CD4-positive, alpha-beta memory T cell (primary cell): Measurements from ENCODE around the gene SCP2. TPM values are rescaled to one million over a fixed set of nuclear protein-coding genes. Genes with fewer than 3 reads are reported as not detected.
A peak's percentile ranks its signal among the peaks of the same experiment; 100 is the strongest.

ENCODE experiments used
- CTCF ChIA-PET: fragments of 350-600 bp; sonication (Branson Sonifier 250); formaldehyde crosslinking; loops from one replicate; lab custom pipeline; 2021; ENCODE audit warnings: inconsistent platforms; ENCODE audit not compliant: partially characterized antibody; lab: Charles Lee
- POLR2A ChIA-PET: fragments of 350-600 bp; sonication (Branson Sonifier 250); formaldehyde crosslinking; loops from one replicate; lab custom pipeline; 2021; ENCODE audit not compliant: partially characterized antibody; lab: Charles Lee
- DNase-seq, 5 donors: peaks; one replicate each; pipeline versions ENCODE4 v3.0.0 to v3.0.0-alpha.2; 2020 to 2022; ENCODE audit warnings: mixed read lengths in 1 of 5
- H3K27ac ChIP-seq: one replicate; pipeline ENCODE4 v1.7.0; 2013; ENCODE audit warnings: low read depth, low read length
- H3K27me3 ChIP-seq: 2 replicates; pipeline ENCODE4 v1.7.0; 2013; ENCODE audit warnings: mild to moderate bottlenecking, low read length, moderate library complexity; ENCODE audit not compliant: insufficient read depth
- H3K36me3 ChIP-seq: 2 replicates; pipeline ENCODE4 v1.7.0; 2013; ENCODE audit warnings: mild to moderate bottlenecking, low read length, moderate library complexity; ENCODE audit not compliant: insufficient read depth
- H3K4me1 ChIP-seq: 2 replicates; pipeline ENCODE4 v1.7.0; 2013; ENCODE audit warnings: mild to moderate bottlenecking, low read length, moderate library complexity; ENCODE audit not compliant: insufficient read depth
- H3K4me3 ChIP-seq, 2 donors: one replicate each; pipeline ENCODE4 v1.7.0; 2013; ENCODE audit warnings: low read length in 2 of 2, mild to moderate bottlenecking in 1 of 2
- H3K9me3 ChIP-seq, 2 donors: one replicate each; pipeline ENCODE4 v1.7.0; 2013; ENCODE audit warnings: low read length in 2 of 2, control low read depth in 1 of 2; ENCODE audit not compliant: control insufficient read depth in 1 of 2
- H3K27ac Mint-ChIP-seq, 7 donors: one replicate each; pipeline ENCODE4 v1.8.0; 2020 to 2021; ENCODE audit warnings: mixed read lengths in 7 of 7, mild to moderate bottlenecking in 6 of 7, inconsistent platforms in 3 of 7, moderate library complexity in 3 of 7
- H3K27me3 Mint-ChIP-seq, 2 donors: one replicate each; pipeline ENCODE4 v1.8.0; 2020 to 2021; ENCODE audit warnings: mixed read lengths in 2 of 2
- H3K36me3 Mint-ChIP-seq, 2 donors: one replicate each; pipeline ENCODE4 v1.8.0; 2020 to 2021; ENCODE audit warnings: mixed read lengths in 2 of 2, inconsistent platforms in 1 of 2, mild to moderate bottlenecking in 1 of 2
- H3K4me1 Mint-ChIP-seq, 4 donors: one replicate each; pipeline ENCODE4 v1.8.0; 2020 to 2021; ENCODE audit warnings: mixed read lengths in 4 of 4, mild to moderate bottlenecking in 1 of 4
- H3K4me3 Mint-ChIP-seq, 8 donors: one replicate each; pipeline ENCODE4 v1.8.0; 2020 to 2021; ENCODE audit warnings: mixed read lengths in 8 of 8, mild to moderate bottlenecking in 7 of 8, moderate library complexity in 6 of 8, inconsistent platforms in 3 of 8
- H3K9me3 Mint-ChIP-seq, 8 donors: one replicate each; pipeline ENCODE4 v1.8.0; 2020 to 2021; ENCODE audit warnings: mixed read lengths in 8 of 8, mild to moderate bottlenecking in 5 of 8, inconsistent platforms in 3 of 8, moderate library complexity in 1 of 8
- intact Hi-C: fragments of 100-400 bp; cut with micrococcal nuclease; formaldehyde crosslinking; loops from one replicate; pipeline ENCODE4 v1.15.1; 2023
- polyA plus RNA-seq, 2 donors: library from polyadenylated mRNA; unstranded; fragments of 300-500 nt; fragmentation: Illumina TruSeq; gene quantifications; one replicate each; pipeline ENCODE4 v1.2.3, GENCODE V29; 2021
- total RNA-seq, 2 experiments: library from RNA; stranded (reverse); gene quantifications; one replicate each; pipeline ENCODE4 v1.2.3, GENCODE V29; 2021

The SCP2 gene
- total and polyA plus RNA-seq, 4 experiments from 2014 or later = 49.7 to 260 (median 98.8) TPM

DNA sequence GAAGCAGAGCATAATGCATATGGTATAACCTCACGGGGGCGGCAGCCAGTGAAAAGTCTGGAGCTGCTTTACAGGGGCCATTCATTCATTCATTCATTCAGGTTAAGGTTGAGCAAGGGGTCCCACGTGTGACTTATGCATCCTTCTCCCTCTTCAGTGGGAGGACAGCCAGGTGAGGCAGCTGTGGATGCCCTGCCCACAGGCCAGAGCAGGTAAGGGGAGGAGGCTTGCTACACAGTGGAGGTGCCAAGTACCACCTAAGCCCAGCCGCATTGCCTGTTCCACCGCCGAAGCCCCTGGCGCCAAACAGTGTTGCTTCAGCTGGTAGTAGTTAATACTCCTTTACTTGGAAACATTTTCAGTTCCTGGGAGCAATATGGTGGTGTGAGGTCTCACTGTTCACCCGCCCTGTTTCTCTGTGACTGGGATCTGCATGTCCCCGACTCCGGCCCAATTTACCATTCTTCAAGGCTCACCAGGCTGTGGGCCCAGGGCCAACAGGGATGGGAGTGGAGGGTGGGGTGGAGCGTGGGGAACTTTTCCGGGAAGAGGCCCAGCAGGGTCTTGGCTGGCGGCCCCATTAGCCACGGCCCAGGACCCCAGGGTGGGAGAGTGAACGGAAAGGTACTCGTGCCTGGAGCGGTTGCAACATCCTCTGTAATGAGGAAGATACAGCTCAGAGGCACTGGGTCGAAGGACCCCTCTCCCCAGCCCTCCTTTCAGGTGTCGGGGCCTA is 134.2 kb downstream of the SCP2 start:
- H3K4me1 ChIP-seq = peaks cover 7% of the 10 kb centered on the region
- ChIA-PET POLR2A (no interaction called here), CTCF (no interaction called here)
- peaks cover 0 to 12% (median 6%) of the 10 kb centered on the region in 4 donors for H3K4me1 Mint-ChIP-seq
- H3K4me3 Mint-ChIP-seq = peak overlapping the region in 5 of 8 donors; percentile 47 to 65 (median 58)
- no peaks in the 10 kb centered on the region for H3K36me3 ChIP-seq
- H3K27me3 Mint-ChIP-seq = peaks cover 25 to 35% of the 10 kb centered on the region in 2 donors
- no peaks in the 10 kb centered on the region for H3K9me3 Mint-ChIP-seq
- H3K9me3 ChIP-seq = no peaks in the 10 kb centered on the region
- no peak overlapping the region for H3K4me3 ChIP-seq
- intact Hi-C loops = no loop called here
- H3K27me3 ChIP-seq = peaks cover 19% of the 10 kb centered on the region
- no peak overlapping the region for H3K27ac Mint-ChIP-seq
- H3K36me3 Mint-ChIP-seq = no peaks in the 10 kb centered on the region
- no peak overlapping the region for H3K27ac ChIP-seq
- no peak for DNase-seq

DNA sequence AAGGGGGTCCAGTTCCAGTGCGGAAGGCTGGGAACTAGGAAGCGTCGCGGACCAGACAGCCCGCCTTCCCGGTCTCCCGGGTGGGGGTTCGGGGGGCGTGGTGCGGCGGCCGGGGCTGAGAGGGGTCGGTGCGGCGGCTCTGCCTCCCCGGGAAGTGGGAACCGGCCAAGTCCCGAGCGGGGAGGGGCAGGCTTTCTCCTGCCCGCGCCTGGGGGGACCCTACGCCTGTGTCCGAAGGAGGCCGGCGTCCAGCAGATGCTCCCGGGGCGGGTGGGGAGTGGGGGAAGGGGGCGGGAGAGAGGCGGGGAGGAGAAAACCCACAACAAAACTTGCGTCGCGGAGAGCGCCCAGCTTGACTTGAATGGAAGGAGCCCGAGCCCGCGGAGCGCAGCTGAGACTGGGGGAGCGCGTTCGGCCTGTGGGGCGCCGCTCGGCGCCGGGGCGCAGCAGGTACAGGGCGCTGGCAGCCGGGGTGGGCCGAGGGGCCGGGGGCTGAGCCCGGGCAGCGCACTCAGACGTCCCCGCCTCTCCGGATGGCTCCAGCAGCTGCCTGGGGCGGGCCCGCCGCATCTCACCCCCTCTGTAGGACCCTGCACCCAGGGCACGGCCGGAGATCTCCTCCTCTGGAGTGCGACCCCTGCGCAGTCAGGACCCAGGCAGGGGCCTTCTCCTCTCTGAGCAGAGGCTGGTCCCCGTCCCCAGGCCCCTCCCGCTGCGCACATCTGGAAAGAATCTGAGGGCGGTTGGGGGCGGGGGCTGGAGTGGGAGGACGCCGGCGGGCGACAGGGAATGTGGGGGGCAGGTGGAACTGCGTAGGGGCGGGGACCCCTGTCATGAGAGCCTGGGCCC is 135.0 kb downstream of the SCP2 start, which contains the start of gene PODN:
Gene PODN (plus strand): TSS at position 355 of the 849 bp plus-strand sequence. CDS start 7,643 bp downstream, outside the sequence.
- DNase-seq = peak in 1 of 5 donors; percentile 6
- intact Hi-C loops = no loop called here
- POLR2A ChIA-PET = no interaction called here

DNA sequence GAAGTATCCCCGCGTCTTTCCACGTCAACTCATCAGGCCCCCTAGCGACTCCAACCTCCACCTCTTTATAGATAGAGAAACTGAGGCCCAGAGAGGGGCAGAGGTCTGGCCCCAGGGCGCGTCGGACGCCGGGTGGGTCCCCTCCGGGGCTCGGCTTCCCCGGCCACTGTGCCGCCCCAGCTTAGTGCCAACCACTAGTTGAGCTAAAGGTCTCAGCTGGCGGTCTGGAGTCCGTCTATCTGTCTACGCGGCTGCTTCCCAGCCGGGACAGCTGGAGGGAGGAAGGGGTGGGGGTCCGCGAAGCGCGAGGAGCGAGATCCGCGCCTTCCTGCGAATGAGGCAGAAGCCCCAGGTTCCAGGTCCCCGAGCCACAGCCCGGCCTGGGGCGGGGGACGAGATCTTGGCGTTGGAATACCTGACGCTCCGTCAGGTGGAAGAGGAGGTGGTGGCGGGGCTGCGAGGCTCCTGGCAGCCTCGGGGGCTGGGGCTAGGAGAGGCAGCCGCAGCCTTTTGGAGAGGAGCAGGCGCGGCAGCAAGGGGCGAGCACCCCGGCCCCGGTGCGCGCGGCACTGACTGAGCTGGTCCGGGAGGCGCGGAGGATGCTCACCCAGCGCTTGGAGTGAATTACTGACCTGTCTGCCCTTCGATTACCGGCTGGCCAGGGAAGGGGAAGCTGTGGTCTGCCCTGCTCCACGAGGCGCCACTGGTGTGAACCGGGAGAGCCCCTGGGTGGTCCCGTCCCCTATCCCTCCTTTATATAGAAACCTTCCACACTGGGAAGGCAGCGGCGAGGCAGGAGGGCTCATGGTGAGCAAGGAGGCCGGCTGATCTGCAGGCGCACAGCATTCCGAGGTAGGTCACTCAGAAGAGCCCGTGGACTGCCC is 135.9 kb downstream of the SCP2 start:
- Mint-ChIP-seq H3K4me3 (peak overlapping the region in 6 of 8 donors; percentile 29 to 74 (median 57)), H3K27ac (no peak overlapping the region), H3K9me3 (no peaks in the 10 kb centered on the region), H3K4me1 (peaks cover 0 to 12% (median 6%) of the 10 kb centered on the region in 4 donors), H3K27me3 (peaks cover 25 to 35% of the 10 kb centered on the region in 2 donors), H3K36me3 (no peaks in the 10 kb centered on the region)
- H3K27ac ChIP-seq = no peak overlapping the region
- CTCF ChIA-PET = no interaction called here
- no peak overlapping the region for H3K4me3 ChIP-seq
- no peaks in the 10 kb centered on the region for H3K36me3 ChIP-seq
- no peaks in the 10 kb centered on the region for H3K9me3 ChIP-seq
- DNase-seq = no peak
- H3K27me3 ChIP-seq = peaks cover 19% of the 10 kb centered on the region
- peaks cover 7% of the 10 kb centered on the region for H3K4me1 ChIP-seq
- intact Hi-C loops = no loop called here
- POLR2A ChIA-PET = no interaction called here

More for the DNA sequence above, 135.0 kb downstream of the SCP2 start, which contains the start of gene PODN:
- H3K9me3 ChIP-seq = no peaks in the 10 kb centered on the region
- CTCF ChIA-PET = no interaction called here
- no peak within 1 kb of the TSS for H3K27ac ChIP-seq
- Mint-ChIP-seq H3K36me3 (no peaks in the 10 kb centered on the region), H3K27me3 (peaks cover 25 to 35% of the 10 kb centered on the region in 2 donors), H3K4me3 (peak within 1 kb of the TSS in 6 of 8 donors; percentile 47 to 74 (median 62)), H3K27ac (no peak within 1 kb of the TSS), H3K9me3 (no peaks in the 10 kb centered on the region), H3K4me1 (peaks cover 0 to 12% (median 6%) of the 10 kb centered on the region in 4 donors)
- no peaks in the 10 kb centered on the region for H3K36me3 ChIP-seq
- H3K4me3 ChIP-seq = no peak within 1 kb of the TSS
- peaks cover 7% of the 10 kb centered on the region for H3K4me1 ChIP-seq
- H3K27me3 ChIP-seq = peaks cover 19% of the 10 kb centered on the region

DNA sequence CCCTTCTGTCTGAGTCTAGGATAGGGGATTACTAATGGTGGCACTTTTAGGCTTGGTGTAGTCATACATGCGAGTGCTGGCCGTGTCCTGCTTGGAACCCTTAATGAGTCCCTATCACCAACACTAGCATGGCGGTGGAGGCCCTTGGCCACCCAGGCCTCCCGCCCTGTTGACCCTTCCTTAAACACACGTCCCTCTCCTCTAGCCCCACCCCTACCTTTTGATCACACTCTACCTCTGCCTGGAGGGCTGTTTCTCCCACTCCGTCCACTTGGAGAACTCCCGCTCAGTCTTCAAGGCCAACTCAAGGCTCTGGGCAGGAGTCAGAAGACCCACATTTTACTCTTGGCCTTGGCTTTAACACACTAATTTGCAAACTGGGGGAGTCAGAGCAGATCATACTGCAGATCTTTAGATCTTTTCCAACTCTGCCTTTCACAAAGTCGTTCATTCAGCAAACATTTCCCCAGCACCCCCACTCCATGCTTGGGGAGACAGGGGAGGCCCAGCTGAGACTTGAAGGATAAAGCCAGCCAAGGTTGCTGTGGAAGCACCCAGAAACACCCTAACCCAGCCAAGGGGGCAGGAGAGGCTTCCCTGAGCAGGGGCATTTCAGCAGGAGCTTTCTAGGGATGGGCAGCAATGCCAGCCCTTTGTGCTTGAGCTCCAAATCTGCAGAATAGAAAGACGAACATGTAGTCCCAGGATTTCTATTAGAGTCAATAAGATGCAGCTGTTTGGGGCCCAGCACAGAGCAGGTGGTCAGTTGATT is 136.9 kb downstream of the SCP2 start:
- no peaks in the 10 kb centered on the region for H3K9me3 ChIP-seq
- H3K4me3 Mint-ChIP-seq = peak overlapping the region in 7 of 8 donors; percentile 13 to 58 (median 42)
- peaks cover 19% of the 10 kb centered on the region for H3K27me3 ChIP-seq
- H3K27ac Mint-ChIP-seq = no peak overlapping the region
- no peak overlapping the region for H3K4me3 ChIP-seq
- intact Hi-C loops = no loop called here
- H3K36me3 Mint-ChIP-seq = no peaks in the 10 kb centered on the region
- H3K4me1 ChIP-seq = peaks cover 7% of the 10 kb centered on the region
- ChIA-PET CTCF (interaction anchor here (0.6 kb wide), 1 partner anchor 22 kb away, joined by 3 read pairs; no protein-coding TSS in a partner anchor), POLR2A (no interaction called here)
- no peaks in the 10 kb centered on the region for H3K36me3 ChIP-seq
- DNase-seq = no peak
- peaks cover 0 to 12% (median 6%) of the 10 kb centered on the region in 4 donors for H3K4me1 Mint-ChIP-seq
- no peak overlapping the region for H3K27ac ChIP-seq
- no peaks in the 10 kb centered on the region for H3K9me3 Mint-ChIP-seq
- H3K27me3 Mint-ChIP-seq = peaks cover 25 to 35% of the 10 kb centered on the region in 2 donors

DNA sequence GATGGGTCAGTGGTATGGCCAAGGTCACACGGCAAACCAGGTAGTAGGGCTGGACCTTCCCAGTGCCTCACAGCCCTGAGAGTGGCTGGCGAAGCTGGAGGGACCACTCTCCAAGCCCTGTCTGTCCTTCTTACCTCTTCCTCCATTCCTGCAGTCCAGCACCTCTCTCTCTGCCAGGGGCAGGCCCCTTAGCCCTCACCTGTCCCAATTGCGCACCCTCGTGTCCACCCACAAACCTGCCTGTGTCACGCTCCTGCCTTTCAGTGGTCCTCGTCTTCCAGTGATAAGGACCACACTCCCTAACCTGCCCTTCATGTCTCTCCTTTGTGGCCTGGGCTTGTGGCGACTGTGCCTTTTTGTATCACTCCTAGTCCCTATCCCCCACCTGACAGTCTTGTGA is 138.3 kb downstream of the SCP2 start:
- intact Hi-C loops = no loop called here
- CTCF ChIA-PET = no interaction called here
- Histone ChIP-seq H3K4me1 (peaks cover 7% of the 10 kb centered on the region), H3K36me3 (no peaks in the 10 kb centered on the region), H3K4me3 (no peak overlapping the region), H3K27me3 (peaks cover 19% of the 10 kb centered on the region), H3K9me3 (no peaks in the 10 kb centered on the region), H3K27ac (no peak overlapping the region)
- peaks cover 0 to 12% (median 6%) of the 10 kb centered on the region in 4 donors for H3K4me1 Mint-ChIP-seq
- no peaks in the 10 kb centered on the region for H3K36me3 Mint-ChIP-seq
- peak overlapping the region in 1 of 7 donors; percentile 57 for H3K27ac Mint-ChIP-seq
- H3K27me3 Mint-ChIP-seq = peaks cover 22% of the 10 kb centered on the region in 2 donors
- POLR2A ChIA-PET = no interaction called here
- peak overlapping the region in 1 of 8 donors; percentile 5 for H3K4me3 Mint-ChIP-seq
- H3K9me3 Mint-ChIP-seq = no peaks in the 10 kb centered on the region
- no peak for DNase-seq

DNA sequence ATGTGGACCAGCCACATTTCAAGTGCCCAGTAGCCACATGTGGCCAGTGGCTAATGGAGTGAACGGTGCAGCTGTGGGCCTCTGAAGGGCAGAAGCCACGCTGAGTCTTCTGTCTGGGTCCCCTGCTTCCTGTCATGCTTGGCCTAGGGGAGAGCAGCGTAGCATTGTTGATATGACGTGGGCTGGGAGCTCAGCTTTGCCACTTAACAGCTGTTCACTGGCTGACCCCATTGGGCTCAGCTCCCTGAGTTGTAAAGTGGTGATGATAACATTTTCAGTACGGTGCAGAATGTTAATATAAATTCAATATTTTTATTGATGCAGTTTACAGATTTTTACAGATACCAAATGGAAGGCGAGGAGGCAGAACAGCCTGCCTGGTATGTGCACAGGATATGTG is 139.4 kb downstream of the SCP2 start:
- Mint-ChIP-seq H3K4me3 (no peak overlapping the region), H3K9me3 (no peaks in the 10 kb centered on the region), H3K27ac (no peak overlapping the region), H3K27me3 (peaks cover 17 to 18% of the 10 kb centered on the region in 2 donors), H3K36me3 (no peaks in the 10 kb centered on the region), H3K4me1 (peaks cover 0 to 12% (median 6%) of the 10 kb centered on the region in 4 donors)
- Histone ChIP-seq H3K27me3 (peaks cover 9% of the 10 kb centered on the region), H3K4me3 (no peak overlapping the region), H3K4me1 (peaks cover 7% of the 10 kb centered on the region), H3K9me3 (no peaks in the 10 kb centered on the region), H3K36me3 (no peaks in the 10 kb centered on the region), H3K27ac (no peak overlapping the region)
- POLR2A ChIA-PET = no interaction called here
- CTCF ChIA-PET = no interaction called here
- intact Hi-C loops = no loop called here
- DNase-seq = no peak
